8988T (cell line): ENCODE data around the gene STAT5B.

Experiments used
- DNase-seq: peaks from one replicate; pipeline ENCODE4 v3.0.0; 2011

STAT5B gene

DNA sequence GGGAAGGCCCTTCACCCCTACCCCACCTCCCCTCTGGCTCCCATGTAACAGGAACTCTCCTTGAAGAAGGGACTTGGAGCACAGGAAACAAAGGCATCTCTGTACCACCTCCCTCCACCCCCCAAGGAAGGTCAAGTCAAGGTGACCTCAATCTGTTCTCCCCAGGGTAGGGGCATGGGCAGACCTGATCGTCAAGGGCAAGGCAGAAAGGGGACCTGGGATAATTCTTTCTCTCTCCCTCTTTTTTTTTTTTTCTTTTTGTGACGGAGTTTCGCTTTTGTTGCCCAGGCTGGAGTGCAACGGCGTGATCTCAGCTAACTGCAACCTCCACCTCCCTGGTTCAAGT is 7.8 kb upstream of the STAT5B start:
- DNase-seq = no peak

GRCh38 chr17:42283241-42284023 is 7.2 kb upstream of the STAT5B start:
- DNase-seq = no peak

DNA sequence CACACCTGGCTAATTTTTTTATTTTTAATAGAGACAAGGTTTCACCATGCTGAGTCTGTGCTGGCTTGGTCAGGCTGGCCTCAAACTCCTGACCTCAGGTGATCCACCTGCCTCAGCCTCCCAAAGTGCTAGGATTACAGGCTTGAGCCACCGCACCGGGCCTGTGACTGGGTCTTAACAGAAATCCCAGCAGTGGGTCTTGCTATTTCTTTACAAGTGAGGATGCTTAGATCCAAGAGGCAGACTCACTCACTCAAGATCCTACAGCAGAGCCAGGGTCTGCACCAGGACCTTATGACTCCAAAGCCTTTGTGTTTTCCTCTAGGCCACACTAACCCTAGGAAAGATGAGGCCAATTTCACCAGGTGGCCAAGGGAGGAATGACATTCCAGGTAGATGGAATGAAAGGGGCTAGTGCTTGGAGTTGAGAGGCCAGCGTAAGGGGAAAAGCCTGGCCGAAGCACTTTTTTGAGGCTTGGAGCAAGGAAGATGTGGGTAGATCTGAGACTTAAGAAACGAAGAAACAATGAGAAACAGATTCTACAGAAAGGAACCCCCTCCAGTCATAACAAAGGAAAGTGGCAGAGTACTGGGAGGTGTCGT is 6.4 kb upstream of the STAT5B start:
- DNase-seq = no peak

DNA sequence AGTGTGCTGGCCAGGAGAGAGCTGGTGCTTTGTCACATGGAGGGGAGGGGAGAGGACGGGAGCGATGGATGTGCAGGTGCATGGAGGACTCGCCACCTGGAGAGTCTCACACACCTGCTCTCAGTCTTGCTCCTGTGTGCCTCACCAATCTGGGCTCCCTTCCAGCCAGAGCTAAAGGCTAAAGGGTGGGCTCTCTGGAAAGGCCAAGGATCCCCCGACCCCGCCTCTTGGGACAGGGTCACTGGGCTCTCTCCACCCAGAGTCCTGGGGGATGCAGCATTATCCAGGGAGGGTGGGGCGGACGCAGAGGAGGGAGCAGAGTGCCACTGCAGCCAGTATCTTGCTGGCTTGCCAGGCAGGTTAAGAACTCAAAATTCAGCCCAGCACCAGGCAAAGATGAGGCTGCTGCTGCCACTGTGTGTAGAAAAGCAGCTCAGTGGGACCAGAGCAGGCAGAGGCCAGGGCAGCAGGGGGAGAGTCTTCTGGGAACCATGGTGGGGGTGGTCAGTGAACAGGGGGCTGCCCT is 5.4 kb upstream of the STAT5B start:
- DNase-seq = no peak

GRCh38 chr17:42279776-42280630 is 3.8 kb upstream of the STAT5B start:
- DNase-seq = no peak

DNA sequence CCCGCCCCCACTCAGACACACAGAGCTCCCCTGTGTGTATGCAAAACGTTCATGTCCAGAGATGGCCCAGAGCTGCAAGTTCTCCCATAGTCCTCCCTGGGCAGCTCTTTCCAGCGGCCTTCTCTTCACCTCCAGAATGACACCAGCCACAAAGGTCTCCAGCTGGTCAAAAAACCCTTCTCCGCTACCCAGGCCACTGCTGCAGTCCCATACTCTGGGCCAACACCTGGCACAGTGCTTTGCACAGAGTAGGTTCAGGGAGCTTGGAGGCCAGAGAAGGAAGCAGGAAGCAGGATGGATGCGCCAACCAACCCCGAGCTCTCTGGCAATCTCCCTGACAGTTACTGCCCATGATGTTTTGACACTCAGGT is 1.1 kb upstream of the STAT5B start:
- DNase-seq = no peak

- DNase-seq = no peak
Observed at GRCh38 chr17:42276609-42277341, 584 bp upstream of the STAT5B start.

DNA sequence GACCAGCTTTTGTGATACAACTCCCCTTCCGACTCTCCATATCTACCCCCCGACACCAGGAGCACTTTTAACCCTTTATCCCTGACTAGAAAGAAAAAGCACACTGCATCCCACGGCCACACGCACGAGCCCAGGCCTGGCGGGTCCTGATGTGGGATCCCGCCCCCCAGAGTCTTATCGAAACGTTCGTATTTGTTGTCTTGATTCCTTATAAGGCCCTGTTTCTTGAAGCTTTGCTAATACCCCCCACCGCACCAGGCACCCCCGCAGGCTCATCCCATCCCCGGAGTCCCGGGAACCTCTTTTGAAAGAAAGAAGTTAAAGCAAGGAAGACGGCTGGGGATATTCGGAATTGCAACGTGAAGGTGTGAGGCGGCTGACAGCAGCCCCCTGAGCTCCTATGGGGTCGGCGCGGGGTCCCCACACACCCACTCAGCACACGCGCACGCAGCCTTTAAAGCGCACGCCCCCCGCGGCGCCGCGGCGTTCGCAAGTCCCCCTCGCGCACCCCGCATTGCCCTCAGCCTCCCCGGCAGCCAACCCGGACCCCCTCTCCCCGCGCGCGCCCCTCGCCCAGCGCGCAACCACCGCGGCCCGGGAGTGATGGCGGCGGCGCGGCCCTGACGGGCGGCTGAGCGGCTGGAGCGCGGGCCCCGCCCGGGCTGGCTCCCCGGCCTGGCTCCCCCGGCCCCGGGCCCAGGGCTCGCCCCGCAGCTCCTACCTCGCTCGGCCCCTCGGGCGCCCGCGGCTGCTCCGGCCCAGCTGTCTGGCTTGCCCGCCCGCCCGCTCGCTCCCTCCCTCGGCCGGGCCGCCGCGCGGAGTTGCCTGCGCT is 448 bp downstream of the STAT5B start:
- no peak for DNase-seq

DNA sequence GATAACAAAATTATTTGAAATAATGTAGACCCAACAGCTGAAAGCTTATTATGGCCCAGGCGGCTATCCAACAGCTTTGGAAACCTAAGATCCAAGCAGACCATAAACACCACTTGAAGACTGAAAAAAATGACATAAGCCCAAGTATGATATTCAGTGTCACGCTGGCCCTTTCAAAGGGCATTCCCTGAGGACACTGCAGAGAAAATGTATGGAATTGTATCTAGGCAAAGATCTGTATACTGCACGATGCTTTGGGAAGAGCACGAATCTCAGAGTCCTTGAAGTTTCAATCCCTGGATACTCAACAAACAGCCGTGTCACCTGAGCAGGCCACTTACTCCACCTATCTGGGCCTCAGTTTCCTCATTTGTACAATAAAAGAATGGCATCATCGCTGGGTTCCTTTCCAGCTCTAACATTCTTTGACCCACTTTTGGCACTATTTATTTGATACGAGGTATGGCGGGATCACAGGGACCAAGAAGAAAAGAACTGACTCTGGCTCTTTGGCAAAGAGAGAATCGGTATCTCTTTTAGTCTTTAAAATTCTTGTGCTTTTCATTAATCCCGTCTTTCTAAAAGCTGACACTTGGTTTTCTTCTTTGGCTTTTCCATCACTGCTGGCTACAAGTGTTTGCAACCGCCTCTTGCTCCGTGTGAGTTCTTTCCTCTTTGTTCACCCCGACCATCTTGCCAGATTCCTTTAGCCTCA is 1.2 kb downstream of the STAT5B start:
- DNase-seq = no peak

DNA sequence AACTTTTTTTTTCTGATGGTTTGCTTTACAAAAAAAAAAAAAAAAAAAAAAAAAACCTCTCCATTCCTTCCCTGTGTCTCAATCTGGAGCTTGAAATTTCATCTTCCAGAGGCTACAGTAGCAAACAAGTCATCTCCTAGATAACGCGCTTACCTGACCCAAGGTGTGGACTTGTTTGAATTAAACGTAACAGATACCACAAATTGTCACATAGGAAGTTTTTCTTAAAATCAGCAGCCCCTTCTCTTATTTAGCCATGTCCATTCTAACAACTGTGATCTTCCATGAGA is 2.0 kb downstream of the STAT5B start:
- DNase-seq = no peak

DNA sequence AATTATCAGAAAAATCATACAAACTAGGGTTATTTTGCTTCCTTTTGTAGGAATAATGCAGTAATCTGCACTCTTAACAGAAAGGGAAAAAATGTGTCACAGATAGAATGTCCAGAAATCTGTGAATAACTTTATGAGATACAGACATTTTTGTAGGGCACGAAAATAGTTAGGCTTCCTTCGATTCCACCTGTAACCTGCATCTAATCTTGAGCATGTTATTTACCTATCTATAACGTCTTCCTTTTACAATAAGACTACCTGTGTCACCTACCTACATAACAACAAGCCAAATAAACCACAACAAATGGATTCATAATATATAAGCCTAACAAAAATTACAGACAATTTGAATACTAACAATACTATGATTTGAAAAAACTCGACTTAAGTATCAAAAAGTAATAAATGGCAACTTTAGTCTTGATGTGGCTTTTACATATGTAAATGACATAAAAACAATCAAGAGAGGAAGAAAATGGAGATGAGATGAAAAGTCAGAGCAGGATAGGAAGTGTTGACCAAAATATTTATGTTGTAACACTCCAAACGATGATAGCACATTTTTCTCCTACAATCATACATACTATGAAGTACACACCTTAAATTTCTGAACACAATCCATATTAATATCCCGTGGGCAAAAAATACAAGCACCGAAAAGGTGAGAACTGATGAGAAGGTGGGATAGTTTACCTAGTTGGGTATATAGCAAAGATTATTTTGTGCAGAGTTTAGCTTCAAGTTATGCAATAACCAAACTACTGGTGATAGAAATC is 2.5 kb downstream of the STAT5B start:
- DNase-seq = no peak

DNA sequence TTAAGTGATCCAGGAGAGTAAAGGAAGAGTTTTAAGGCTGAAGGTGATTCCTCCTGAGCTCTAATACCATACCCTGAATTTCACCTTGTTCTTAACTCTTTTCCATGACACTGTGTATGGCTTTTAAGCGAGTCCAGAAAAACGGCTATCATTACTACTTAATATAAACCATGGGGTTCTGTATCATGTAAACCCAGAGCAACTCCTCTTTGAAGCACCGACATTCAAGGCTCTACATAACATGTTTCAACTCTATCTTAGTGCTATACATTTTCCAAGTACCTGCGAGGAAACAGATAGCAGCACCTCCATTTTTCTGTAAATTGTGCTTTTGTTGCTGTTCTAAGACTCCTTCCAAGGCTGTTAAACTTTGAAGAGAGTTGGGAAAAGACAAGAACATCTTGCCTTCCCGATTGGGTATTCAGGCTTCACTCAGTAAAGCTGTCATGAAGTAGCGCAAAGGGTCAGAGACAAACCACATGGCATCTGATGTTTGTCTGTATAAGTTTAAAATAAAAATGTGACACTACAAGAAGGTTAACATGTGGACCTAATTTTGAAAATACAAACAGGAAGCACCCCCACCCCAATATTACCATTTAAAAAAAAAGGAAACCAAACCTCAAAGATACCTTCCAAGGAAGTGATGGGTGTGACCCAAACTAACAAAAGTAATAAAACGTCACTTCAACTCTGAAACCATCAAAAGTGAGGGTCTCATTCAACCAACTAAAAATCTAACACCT is 3.9 kb downstream of the STAT5B start:
- no peak for DNase-seq

GRCh38 chr17:42271779-42272035 is 4.5 kb downstream of the STAT5B start:
- no peak for DNase-seq

GRCh38 chr17:42271006-42271778 is 5.0 kb downstream of the STAT5B start:
- no peak for DNase-seq

DNA sequence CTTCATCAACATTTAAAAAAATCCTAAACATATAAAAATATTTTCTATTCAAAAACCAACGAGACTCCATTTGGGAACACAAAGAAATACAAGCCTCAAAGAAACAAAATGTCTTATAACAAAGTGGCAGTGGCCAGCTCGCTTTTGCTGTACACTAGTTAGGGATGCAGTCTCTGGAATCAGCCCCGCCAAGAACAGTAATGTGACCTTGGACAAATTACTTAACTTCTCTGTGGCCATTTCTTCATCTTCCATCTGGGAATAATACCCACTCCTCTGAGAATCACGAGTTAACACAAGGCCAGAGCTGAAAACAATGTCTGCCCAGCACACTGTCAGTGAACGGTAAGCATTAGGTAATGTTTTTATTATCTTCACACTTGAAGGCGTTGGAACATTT is 5.6 kb downstream of the STAT5B start:
- no peak for DNase-seq

- DNase-seq = no peak
Observed at GRCh38 chr17:42270170-42270535, 6.0 kb downstream of the STAT5B start.

DNA sequence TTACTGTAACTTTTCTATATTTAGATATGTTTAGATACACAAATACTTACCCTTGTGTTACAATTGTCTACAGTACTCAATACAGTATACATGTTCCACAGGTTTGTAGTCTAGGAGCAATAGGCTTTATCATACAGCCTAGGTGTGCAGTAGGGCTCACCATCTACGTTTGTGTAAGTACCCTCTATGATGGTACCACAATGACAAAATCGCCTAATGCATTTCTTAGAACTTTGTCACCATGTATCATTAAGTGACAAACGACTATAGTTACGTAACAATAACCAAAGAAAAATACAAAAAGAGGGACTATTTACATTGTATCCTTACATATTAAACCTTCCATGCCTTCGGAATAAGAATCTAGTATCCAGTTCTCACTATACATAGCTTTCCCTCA is 8.0 kb downstream of the STAT5B start:
- DNase-seq = no peak

DNA sequence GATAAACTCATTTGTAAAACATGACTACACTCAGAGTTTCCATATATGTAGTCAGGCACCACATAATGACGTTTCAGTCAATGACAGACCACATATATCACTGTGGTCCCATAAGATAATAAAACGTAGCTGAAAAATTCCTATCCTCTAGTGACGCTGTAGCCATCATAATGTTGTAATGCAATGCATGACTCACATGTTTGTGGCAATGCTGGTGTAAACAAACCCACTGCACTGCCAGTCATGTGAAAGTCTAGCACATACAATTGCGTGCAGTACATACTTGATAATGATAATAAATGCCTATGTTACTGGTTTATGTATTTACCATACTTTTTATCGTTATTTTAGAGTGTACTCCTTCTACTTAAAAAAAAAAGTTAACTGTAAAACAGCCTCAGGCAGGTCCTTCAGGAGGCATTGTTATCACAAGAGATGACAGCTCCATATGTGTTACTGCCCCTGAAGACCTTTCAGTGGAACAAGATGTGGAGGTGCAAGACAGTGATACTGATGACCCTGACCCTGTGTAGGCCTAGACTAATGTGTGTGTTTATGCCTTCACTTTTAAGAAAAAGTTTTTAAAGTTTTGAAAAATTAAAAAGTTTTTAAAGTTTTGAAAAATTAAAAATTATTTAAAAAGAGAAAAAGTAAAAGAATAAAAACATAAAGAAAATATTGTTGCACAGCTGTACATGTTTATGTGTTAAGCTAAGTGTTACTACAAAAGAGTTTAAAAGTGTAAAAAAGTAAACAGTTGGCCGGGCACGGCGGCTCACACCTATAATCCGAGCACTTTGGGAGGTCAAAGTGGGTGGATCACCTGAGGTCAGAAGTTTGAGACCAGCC is 9.0 kb downstream of the STAT5B start:
- no peak for DNase-seq

DNA sequence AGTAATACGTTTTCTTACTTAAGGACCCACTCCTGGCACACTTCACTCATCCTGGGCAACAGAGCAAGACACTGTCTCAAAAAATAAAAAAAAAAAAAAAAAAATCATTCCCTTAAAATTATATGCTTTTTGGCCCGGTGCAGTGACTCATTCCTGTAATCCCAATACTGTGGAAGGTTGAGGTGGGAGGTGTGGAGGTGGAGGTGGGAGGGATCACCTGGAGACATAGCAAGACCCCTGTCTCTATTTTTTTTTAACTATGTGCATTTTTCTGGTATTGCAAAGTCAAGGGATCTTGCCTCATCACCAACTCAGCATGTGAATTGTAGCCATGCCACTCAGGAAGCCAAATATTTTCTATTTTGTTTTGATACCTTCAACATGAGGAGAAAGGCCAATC is 9.7 kb downstream of the STAT5B start:
- no peak for DNase-seq
